HFFc6 (cell line): Measurements from ENCODE around the gene MID1IP1. TPM values are rescaled to one million over a fixed set of nuclear protein-coding genes. Genes with fewer than 3 reads are reported as not detected.

ENCODE experiments used
- DNase-seq: peaks from one replicate; pipeline ENCODE4 v3.0.0-alpha.2; 2018
- H3K27ac Mint-ChIP-seq: 2 replicates; pipeline ENCODE4 v1.8.0; 2020; ENCODE audit warnings: mild to moderate bottlenecking, mixed read lengths
- H3K27me3 Mint-ChIP-seq: 2 replicates; pipeline ENCODE4 v1.8.0; 2021; ENCODE audit warnings: mild to moderate bottlenecking, moderate library complexity, mixed read lengths; ENCODE audit not compliant: insufficient read depth
- H3K36me3 Mint-ChIP-seq: 2 replicates; pipeline ENCODE4 v1.8.0; 2021; ENCODE audit warnings: low read depth, mixed read lengths
- H3K4me1 Mint-ChIP-seq: 2 replicates; pipeline ENCODE4 v1.8.0; 2020; ENCODE audit warnings: low read depth, mixed read lengths
- H3K4me3 Mint-ChIP-seq: 2 replicates; pipeline ENCODE4 v1.8.0; 2020; ENCODE audit warnings: mild to moderate bottlenecking, moderate library complexity, mixed read lengths
- H3K9me3 Mint-ChIP-seq: 2 replicates; pipeline ENCODE4 v1.8.0; 2020; ENCODE audit warnings: mild to moderate bottlenecking, mixed read lengths
- total RNA-seq, 6 experiments: library from RNA; stranded (reverse); fragmentation: NEBNext Ultra II Directional; extraction: Animal tissue kit (Norgen Biotek cat#: 25700); gene quantifications; 2 replicates in 1 of 6; 3 replicates in 5 of 6; pipeline ENCODE4 v1.2.3, GENCODE V29; 2021
- TF ChIP-seq, protein P1 (sequence below): fragments of 200-600 bp; sonication (generic); IDR thresholded peaks from 2 replicates; pipeline ENCODE4 v1.5.0; 2021; ENCODE audit warnings: antibody characterized with exemption, mild to moderate bottlenecking

Gene MID1IP1
- total RNA-seq, 6 experiments from 2014 or later: 17.3 to 22.5 (median 18.5) TPM

DNA sequence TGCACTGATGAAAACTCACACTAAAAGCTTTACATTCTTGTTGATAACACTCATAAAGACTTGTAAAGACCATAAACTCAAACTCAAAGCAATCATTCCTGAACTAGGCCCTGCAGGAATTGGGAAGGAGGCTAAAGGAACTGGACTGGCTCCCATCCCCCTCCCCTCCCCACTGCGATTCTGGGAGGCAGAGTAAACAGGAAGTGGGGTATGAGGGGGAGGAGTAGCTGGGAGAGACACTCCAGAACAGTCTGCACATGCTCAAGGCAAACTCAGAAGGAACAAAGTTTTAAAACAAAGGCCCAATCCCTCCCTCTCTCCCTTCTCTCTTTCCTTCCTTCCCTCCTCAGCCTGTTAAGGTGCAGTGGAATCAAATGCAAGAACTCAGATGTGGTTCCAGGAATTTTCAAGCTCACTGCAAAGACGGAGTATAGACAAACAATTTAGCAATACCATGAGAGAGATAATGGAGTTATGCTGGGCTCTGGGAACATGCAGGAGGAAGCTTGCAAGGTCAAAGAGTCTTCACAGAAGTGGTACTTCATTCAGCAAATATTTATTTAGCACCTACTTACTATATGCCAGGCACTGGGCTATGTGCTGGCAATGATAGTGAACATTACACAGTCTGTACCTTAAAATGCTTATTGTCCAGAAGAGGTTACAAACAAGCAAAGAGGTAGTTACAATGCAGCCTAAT, 15.9 kb downstream of the MID1IP1 start:
- H3K4me1 Mint-ChIP-seq: peaks cover 6% of the 10 kb centered on the region
- DNase-seq: no peak
- no peaks in the 10 kb centered on the region for H3K27me3 Mint-ChIP-seq
- H3K9me3 Mint-ChIP-seq: no peaks in the 10 kb centered on the region
- TF ChIP-seq, protein P1, sequence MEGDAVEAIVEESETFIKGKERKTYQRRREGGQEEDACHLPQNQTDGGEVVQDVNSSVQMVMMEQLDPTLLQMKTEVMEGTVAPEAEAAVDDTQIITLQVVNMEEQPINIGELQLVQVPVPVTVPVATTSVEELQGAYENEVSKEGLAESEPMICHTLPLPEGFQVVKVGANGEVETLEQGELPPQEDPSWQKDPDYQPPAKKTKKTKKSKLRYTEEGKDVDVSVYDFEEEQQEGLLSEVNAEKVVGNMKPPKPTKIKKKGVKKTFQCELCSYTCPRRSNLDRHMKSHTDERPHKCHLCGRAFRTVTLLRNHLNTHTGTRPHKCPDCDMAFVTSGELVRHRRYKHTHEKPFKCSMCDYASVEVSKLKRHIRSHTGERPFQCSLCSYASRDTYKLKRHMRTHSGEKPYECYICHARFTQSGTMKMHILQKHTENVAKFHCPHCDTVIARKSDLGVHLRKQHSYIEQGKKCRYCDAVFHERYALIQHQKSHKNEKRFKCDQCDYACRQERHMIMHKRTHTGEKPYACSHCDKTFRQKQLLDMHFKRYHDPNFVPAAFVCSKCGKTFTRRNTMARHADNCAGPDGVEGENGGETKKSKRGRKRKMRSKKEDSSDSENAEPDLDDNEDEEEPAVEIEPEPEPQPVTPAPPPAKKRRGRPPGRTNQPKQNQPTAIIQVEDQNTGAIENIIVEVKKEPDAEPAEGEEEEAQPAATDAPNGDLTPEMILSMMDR: no peak
- no peak overlapping the region for H3K27ac Mint-ChIP-seq
- H3K36me3 Mint-ChIP-seq: no peaks in the 10 kb centered on the region
- H3K4me3 Mint-ChIP-seq: no peak overlapping the region

DNA sequence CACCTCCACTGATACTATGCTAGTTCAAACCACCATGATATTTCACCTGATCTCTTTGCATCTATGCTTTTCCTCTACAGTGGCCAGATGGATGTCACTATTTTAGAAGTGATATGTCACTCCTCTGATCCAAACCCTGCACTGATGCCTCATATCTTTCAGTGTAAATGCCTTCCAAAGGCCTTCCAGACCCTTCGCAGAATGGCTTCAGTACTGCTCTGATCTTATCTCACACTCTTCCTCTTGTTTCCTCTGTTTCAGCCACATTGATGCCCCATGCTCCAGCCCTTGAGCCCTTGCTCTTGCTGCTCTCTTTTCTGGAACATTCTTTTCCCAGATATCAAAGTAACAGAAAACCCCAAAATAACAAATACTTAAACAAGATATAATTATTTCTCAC, 17.9 kb downstream of the MID1IP1 start:
- H3K27me3 Mint-ChIP-seq: no peaks in the 10 kb centered on the region
- H3K4me3 Mint-ChIP-seq: no peak overlapping the region
- H3K36me3 Mint-ChIP-seq: no peaks in the 10 kb centered on the region
- no peaks in the 10 kb centered on the region for H3K9me3 Mint-ChIP-seq
- H3K4me1 Mint-ChIP-seq: peaks cover 4% of the 10 kb centered on the region; the same call in 1 of the 2 replicates
- TF ChIP-seq, protein P1: no peak
- DNase-seq: no peak
- H3K27ac Mint-ChIP-seq: no peak overlapping the region

DNA sequence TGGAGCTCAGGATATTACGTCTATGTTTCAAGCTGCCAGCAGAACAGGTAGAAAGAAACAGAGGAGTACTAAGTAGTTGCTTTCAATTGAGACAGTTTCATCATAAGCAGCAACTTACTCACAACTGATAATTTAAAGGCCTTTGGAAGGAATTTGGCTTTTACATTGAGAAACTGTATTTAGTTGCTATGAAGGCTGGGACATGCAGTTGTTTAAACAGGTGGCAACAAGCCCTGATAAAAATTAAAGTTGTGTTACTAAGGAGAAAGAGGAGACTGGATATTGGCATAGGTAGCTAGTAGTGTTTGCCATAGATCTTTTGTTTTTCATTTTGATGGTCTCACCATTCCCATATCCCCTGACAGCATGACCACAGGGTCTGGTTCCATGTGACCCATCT, 18.4 kb downstream of the MID1IP1 start:
- H3K4me1 Mint-ChIP-seq: peaks cover 4% of the 10 kb centered on the region; the same call in 1 of the 2 replicates
- TF ChIP-seq, protein P1: no peak
- no peak overlapping the region for H3K27ac Mint-ChIP-seq
- no peak overlapping the region for H3K4me3 Mint-ChIP-seq
- H3K36me3 Mint-ChIP-seq: no peaks in the 10 kb centered on the region
- H3K9me3 Mint-ChIP-seq: no peaks in the 10 kb centered on the region
- no peaks in the 10 kb centered on the region for H3K27me3 Mint-ChIP-seq
- DNase-seq: no peak

DNA sequence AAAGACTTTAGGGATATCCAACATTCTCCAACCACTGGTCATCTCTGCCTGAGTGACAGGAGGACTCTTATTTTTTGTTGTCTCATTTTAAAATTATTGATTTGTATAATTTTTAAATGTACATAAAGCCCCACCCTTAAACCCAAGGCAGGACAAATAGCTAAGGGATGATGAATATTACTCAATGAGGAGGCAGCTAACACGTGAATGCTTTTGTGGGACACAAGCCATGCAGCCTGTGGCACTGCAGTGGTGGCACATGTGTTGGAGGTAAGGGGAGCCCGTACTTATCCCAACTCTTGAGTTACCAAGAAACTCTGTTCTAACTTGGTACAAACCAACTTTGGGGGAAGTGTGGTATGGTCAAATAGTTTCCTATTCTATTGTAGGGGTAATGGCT, 19.5 kb downstream of the MID1IP1 start:
- Mint-ChIP-seq H3K36me3 (no peaks in the 10 kb centered on the region), H3K27ac (no peak overlapping the region), H3K4me1 (peaks cover 4% of the 10 kb centered on the region; the same call in 1 of the 2 replicates), H3K4me3 (no peak overlapping the region), H3K9me3 (no peaks in the 10 kb centered on the region), H3K27me3 (no peaks in the 10 kb centered on the region)
- TF ChIP-seq, protein P1: no peak
- DNase-seq: no peak

DNA sequence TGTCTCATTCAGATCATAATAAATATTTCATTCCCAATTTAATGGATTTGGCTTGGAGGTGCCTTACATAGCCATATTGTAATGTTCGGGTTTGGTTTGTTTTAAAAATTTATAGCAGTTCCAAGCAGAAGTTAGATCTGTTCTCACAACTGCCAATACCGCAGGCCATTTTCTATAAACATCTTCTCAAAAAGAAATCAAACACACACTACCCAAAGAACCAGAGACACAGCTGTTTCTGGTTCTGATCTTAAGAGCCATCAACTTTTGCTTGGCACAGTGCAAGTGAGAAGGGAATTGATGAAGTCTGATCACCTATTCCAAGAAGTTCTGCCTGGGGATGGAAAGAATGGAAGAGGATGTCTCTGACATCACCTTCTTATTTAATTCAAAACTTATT, 22.9 kb downstream of the MID1IP1 start:
- H3K9me3 Mint-ChIP-seq: no peaks in the 10 kb centered on the region
- no peaks in the 10 kb centered on the region for H3K36me3 Mint-ChIP-seq
- H3K4me1 Mint-ChIP-seq: peaks cover 4% of the 10 kb centered on the region; the same call in 1 of the 2 replicates
- H3K27me3 Mint-ChIP-seq: no peaks in the 10 kb centered on the region
- TF ChIP-seq, protein P1: no peak
- no peak overlapping the region for H3K4me3 Mint-ChIP-seq
- no peak overlapping the region for H3K27ac Mint-ChIP-seq
- no peak for DNase-seq
